Kidney epithelial cell (primary cell): ENCODE measurements around the gene RALGPS2. TPM values are rescaled to one million over a fixed set of nuclear protein-coding genes. Genes with fewer than 3 reads are reported as not detected.

Experiments
- DNase-seq: peaks from one replicate; pipeline ENCODE4 v3.0.0-alpha.2; 2010; ENCODE audit warnings: low read depth
- H3K27me3 ChIP-seq: 2 replicates; pipeline ENCODE4 v1.6.0; 2011; ENCODE audit warnings: low read length; ENCODE audit not compliant: control insufficient read depth, insufficient read depth
- H3K36me3 ChIP-seq: 2 replicates; pipeline ENCODE4 v1.5.1; 2011; ENCODE audit warnings: low read length; ENCODE audit not compliant: control insufficient read depth, insufficient read depth
- H3K4me3 ChIP-seq: 2 replicates; pipeline ENCODE4 v1.5.1; 2011; ENCODE audit warnings: low read depth, mild to moderate bottlenecking, control low read depth, low read length
- total RNA-seq: library from RNA; depleted of rRNA; stranded (reverse); fragments of >200 nt; gene quantifications from 2 replicates; pipeline ENCODE4 v1.2.3, GENCODE V29; 2015
- TF ChIP-seq, protein P1 (sequence below): IDR thresholded peaks from 2 replicates; pipeline ENCODE4 v1.5.1; 2011; ENCODE audit warnings: mild to moderate bottlenecking, moderate library complexity, low read length, control low read depth, inconsistent platforms; ENCODE audit not compliant: insufficient read depth, poor library complexity, severe bottlenecking

Gene RALGPS2
- total RNA-seq, 1 donor from 2014 or later: 11.6 TPM

DNA sequence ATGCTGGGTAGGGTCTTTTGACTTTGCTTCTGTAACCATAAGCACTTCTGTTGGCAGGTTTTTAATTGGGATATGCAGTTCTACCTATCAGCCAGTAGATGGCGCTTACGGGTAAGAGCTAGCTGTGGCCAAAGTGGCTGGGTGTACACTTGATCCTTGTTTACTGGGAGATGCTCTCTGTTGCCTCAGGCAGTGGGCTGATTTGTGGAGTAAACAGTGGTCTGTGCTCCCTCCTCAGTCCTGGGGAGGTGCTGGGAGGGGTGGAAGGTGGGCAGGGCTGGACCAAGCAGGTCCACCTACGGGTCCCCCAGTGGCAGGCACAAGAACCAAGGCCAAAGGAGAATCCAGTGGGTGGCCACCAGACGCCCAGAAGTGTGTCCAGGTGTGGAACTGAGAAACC lies 43.4 kb downstream of the RALGPS2 start:
- no peaks in the 10 kb centered on the region for H3K36me3 ChIP-seq
- H3K27me3 ChIP-seq: no peaks in the 10 kb centered on the region
- H3K4me3 ChIP-seq: no peak overlapping the region
- TF ChIP-seq, protein P1, sequence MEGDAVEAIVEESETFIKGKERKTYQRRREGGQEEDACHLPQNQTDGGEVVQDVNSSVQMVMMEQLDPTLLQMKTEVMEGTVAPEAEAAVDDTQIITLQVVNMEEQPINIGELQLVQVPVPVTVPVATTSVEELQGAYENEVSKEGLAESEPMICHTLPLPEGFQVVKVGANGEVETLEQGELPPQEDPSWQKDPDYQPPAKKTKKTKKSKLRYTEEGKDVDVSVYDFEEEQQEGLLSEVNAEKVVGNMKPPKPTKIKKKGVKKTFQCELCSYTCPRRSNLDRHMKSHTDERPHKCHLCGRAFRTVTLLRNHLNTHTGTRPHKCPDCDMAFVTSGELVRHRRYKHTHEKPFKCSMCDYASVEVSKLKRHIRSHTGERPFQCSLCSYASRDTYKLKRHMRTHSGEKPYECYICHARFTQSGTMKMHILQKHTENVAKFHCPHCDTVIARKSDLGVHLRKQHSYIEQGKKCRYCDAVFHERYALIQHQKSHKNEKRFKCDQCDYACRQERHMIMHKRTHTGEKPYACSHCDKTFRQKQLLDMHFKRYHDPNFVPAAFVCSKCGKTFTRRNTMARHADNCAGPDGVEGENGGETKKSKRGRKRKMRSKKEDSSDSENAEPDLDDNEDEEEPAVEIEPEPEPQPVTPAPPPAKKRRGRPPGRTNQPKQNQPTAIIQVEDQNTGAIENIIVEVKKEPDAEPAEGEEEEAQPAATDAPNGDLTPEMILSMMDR: peak; percentile 56
- DNase-seq: no peak

DNA sequence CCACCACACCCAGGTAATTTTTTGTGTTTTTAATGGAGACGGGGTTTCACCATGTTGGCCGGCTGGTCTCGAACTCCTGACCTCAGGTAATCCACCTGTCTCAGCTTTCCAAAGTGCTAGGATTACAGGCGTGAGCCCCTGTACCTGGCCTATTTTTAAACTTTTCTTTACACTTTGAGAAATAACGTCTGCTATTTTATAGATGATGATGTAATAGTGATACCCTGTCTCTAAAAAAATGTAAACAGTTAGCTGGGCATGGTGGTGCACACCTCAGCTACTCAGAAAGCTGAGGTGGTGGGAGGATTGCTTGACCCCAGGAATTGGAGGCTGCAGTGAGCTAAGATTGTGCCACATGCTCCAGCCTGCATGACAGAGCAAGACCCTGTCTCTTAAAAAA lies 47.9 kb downstream of the RALGPS2 start:
- H3K27me3 ChIP-seq: no peaks in the 10 kb centered on the region

DNA sequence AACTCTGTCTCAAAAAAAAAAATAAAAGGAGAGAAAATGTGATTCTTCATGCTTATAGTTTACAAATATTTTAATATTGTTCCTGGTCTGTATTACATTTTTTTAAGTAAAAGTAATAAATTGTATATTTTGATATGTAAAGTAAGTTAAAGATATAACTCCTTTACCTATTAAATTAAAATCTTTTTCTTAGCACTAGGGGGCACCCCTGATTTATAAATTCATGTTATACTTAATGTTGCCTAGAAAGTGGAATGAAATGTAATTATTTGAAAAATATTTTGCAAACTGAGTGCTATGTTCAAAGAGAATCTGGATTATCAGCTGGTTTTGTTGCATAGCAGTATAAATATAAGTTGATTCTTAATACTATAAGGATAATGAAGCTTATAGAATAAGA lies 49.2 kb downstream of the RALGPS2 start:
- H3K36me3 ChIP-seq: no peaks in the 10 kb centered on the region
- TF ChIP-seq, protein P1: peak; percentile 27
- DNase-seq: no peak
- no peaks in the 10 kb centered on the region for H3K27me3 ChIP-seq
- H3K4me3 ChIP-seq: no peak overlapping the region

More for the DNA sequence above, 47.9 kb downstream of the RALGPS2 start:
- no peak for DNase-seq
- TF ChIP-seq, protein P1: no peak
- Histone ChIP-seq H3K4me3 (no peak overlapping the region), H3K36me3 (no peaks in the 10 kb centered on the region)

DNA sequence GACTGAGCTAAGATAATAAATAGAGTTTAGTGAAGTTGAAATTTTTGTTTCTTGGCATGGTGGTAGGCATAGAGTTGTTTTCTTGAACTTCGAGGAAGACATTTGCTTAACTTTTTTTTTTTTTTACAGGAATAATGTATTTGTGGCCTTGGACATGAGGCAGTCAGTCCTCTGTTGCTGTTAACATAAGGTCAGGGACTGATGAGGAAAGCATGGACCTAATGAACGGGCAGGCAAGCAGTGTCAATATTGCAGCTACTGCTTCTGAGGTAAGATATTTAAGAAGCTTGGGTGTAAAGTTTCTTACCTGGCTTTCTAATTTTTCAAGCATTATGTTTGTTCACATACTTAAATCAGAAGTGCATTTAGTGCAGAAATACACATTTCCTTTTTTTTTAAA lies 51.5 kb downstream of the RALGPS2 start:
- Histone ChIP-seq H3K27me3 (no peaks in the 10 kb centered on the region), H3K4me3 (no peak overlapping the region), H3K36me3 (no peaks in the 10 kb centered on the region)
- TF ChIP-seq, protein P1: no peak
- DNase-seq: no peak

DNA sequence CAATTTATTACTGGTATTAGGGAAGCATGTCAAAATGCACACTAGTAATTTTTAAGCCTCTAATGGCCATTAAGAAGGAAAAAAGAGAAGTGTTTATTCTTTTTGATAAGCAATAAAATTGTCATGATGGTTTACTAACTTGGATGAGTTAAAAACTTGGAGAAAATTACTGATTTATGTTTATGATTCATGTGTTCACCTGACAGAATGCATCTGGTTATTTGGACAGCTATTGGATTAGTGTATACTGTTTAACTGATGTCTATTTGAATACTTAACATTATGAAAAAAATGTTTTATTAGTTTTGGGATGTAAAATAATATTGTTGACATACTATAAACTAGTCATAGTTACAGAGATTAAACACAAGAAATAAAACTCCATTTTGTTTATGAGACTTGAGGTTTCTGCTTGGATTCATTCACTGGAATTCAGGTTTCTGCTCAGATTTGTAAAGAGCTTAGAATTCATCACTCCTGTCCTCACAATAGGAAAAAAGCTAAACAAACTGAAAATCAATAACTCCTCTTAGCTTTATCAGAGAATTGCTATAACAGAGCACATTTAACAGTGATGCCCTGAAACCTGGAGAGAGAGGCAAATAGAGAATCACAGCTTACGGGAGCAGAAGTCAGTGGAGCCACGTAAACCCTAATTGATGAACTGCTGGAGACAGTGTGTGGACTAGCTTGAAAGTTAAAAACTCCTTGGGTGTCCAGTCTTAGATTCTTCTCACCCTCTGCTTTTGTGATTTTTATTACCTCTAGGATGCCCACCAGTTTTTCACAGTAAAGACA lies 56.7 kb downstream of the RALGPS2 start:
- DNase-seq: no peak
- no peaks in the 10 kb centered on the region for H3K36me3 ChIP-seq
- no peak overlapping the region for H3K4me3 ChIP-seq
- H3K27me3 ChIP-seq: no peaks in the 10 kb centered on the region
- TF ChIP-seq, protein P1: no peak

DNA sequence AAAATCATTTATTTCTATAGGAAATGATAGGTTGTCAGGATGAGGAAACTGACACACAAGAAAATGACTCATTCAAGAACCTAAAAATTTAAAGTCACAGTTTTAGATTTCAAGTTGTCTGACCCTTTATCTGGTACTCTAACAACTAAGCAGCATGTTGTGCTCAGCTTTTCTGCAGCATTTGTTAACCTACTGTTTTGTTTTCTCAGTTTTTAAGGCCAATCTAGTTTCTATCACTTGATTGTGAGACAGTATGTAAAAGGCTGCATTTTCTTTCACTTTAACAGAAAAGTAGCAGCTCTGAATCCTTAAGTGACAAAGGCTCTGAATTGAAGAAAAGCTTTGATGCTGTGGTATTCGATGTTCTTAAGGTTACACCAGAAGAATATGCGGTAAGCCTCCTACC lies 59.1 kb downstream of the RALGPS2 start:
- Histone ChIP-seq H3K36me3 (no peaks in the 10 kb centered on the region), H3K27me3 (no peaks in the 10 kb centered on the region), H3K4me3 (no peak overlapping the region)
- no peak for DNase-seq
- TF ChIP-seq, protein P1: no peak
